Stimulated activated effector memory CD8-positive, alpha-beta T cell treated with anti-CD3 and anti-CD28 coated beads, Interleukin-12 subunit alpha, Interleukin-12 subunit beta, amount 100 ng/mL, for 72 hours (primary cell): Measurements from ENCODE around the gene CLK2.
"Not testable (repeated sequence)": the region's sequence is repeated elsewhere in the genome, so short reads cannot be mapped to it uniquely, and the experiment has no call there.

Experiments
- ATAC-seq: fragments of 150-1000 bp; cut with Tn5 transposase; 2 replicates; pipeline ENCODE4 v1.10.0; 2021
- DNase-seq, 2 donors: peaks; one replicate each; pipeline ENCODE4 v3.0.0; 2021 to 2022; ENCODE audit warnings: low spot score in 2 of 2
- H3K27ac Mint-ChIP-seq: one replicate; pipeline ENCODE4 v1.8.0; 2022; ENCODE audit warnings: mild to moderate bottlenecking, mixed read lengths
- H3K36me3 Mint-ChIP-seq: one replicate; pipeline ENCODE4 v1.8.0; 2022; ENCODE audit warnings: mild to moderate bottlenecking, mixed read lengths
- H3K4me1 Mint-ChIP-seq: one replicate; pipeline ENCODE4 v1.8.0; 2022; ENCODE audit warnings: mixed read lengths
- H3K4me3 Mint-ChIP-seq: one replicate; pipeline ENCODE4 v1.8.0; 2022; ENCODE audit warnings: mild to moderate bottlenecking, mixed read lengths
- H3K9me3 Mint-ChIP-seq: one replicate; pipeline ENCODE4 v1.8.0; 2022; ENCODE audit warnings: mixed read lengths

CLK2 gene

DNA sequence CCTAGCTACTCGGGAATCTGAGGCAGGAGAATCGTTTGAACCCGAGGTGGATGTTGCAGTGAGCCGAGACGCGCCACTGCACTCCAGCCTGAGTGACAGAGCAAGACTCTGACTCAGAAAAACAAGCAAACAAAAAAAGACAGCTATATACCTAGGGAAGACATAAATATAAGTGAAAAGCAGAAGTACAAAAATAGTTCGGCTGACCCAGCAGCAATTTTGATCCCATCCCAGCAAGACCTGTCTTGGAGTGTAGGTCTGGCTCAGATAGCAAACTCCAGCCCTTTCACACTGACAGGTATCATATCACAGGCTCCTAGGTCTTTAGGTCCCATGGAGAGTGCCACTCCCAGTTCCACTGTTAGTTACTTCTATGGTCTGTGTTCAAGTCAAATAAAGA lies 50.3 kb downstream of the CLK2 start:
- H3K36me3 Mint-ChIP-seq = peaks cover 20% of the 10 kb centered on the region
- H3K27ac Mint-ChIP-seq = no peak overlapping the region
- peaks cover 43% of the 10 kb centered on the region for H3K4me1 Mint-ChIP-seq
- no peak overlapping the region for H3K4me3 Mint-ChIP-seq
- ATAC-seq (no peak), DNase-seq (no peak)
- H3K9me3 Mint-ChIP-seq = no peaks in the 10 kb centered on the region

DNA sequence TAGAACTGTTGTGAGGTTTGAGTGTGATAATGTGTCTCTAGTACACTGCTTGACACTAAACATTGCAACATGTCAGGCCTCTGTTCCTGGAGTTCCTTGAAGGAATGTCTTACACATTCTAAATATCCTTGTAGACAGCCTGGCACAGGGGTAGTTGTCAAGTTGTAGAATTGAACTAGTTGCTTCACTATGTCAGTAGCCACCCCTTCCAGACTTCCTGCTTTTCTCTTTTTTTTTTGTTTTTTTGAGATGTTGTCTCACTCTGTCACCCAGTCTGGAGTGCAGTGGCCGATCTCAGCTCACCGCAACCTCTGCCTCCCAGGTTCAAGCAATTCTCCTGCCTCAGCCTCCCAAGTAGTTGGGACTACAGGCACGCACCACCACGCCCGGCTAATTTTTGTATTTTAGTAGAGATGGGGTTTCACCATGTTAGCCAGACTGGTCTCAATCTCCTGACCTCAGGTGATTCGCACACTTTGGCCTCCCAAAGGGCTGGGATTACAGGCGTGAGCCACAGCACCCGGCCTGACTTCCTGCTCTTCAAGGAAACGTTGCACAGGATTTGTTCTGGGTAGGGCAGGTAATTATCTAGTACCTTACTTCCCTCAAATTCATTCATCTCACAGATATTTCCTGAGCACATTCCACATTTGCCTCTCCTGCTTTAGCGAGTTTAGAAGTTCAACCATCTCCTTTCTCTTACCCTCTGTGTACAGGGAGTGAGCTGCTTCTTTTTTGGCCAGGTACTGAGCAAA lies 52.9 kb downstream of the CLK2 start:
- not testable (repeated sequence) for H3K36me3 Mint-ChIP-seq, H3K9me3 Mint-ChIP-seq, H3K4me3 Mint-ChIP-seq, ATAC-seq, DNase-seq
- Mint-ChIP-seq H3K4me1 (peaks cover 21% of the 10 kb centered on the region), H3K27ac (peak overlapping the region; percentile 74)

DNA sequence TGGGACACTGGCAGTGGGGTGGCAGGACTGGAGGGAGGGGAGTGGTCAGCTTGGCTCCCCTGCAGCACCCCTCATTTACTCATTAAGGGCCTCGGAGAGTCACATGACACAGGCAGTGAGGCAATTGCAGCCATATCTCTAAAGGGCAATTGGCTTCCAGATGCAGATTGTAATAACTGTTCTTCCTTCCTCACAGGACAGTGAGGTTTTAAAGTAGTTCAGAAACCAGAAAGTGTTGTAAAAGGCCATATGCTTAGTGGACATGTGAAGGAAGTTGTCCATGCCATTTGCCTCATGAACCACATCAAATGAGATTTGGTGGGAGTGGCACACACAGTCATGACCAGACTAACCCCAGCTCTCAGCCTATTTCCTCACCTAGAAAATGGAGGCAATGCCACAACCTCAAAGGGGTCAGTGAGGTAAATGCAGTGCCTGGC lies 53.7 kb downstream of the CLK2 start:
- ATAC-seq (peak; percentile 68), DNase-seq (no peak)
- H3K4me3 Mint-ChIP-seq = no peak overlapping the region
- H3K36me3 Mint-ChIP-seq = peaks cover 5% of the 10 kb centered on the region
- H3K9me3 Mint-ChIP-seq = no peaks in the 10 kb centered on the region
- peak overlapping the region; percentile 74 for H3K27ac Mint-ChIP-seq
- peaks cover 19% of the 10 kb centered on the region for H3K4me1 Mint-ChIP-seq

DNA sequence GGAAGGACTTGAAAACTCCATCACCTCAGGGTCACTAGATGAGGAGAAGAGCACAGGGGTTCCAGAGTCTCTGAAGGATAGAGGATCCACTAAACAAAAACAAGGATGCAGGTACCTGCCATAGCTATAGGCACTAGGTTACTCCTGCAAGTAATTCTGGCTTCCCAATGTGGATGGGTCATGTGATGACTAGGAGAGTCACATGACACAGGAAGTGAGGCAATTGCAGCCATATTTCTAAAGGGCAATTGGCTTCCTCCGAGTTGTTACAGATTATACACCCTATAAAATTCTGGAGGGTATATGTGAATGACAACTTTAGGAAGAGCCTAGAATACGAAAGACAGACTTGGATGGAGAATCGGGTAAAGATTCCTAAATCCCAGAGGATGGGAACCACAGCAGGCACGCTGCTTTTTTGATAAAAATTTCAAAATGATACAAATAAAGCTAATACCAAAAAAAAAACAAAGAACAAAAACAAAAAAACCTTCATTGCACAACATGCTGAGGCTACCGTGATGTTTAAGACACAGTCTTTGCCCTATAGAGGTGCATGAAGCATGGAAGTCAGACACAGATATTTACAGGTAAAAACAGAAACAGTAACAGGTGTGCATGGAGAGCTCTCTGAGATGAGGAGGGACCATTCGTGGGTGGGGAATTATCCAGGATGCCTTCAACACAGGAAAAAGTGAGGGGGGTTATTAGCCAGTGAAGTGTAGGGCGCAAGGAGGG lies 54.3 kb downstream of the CLK2 start:
- H3K27ac Mint-ChIP-seq = peak overlapping the region; percentile 74
- DNase-seq (no peak), ATAC-seq (no peak)
- H3K9me3 Mint-ChIP-seq = no peaks in the 10 kb centered on the region
- H3K4me1 Mint-ChIP-seq = peaks cover 19% of the 10 kb centered on the region
- H3K36me3 Mint-ChIP-seq = peaks cover 5% of the 10 kb centered on the region
- no peak overlapping the region for H3K4me3 Mint-ChIP-seq

DNA sequence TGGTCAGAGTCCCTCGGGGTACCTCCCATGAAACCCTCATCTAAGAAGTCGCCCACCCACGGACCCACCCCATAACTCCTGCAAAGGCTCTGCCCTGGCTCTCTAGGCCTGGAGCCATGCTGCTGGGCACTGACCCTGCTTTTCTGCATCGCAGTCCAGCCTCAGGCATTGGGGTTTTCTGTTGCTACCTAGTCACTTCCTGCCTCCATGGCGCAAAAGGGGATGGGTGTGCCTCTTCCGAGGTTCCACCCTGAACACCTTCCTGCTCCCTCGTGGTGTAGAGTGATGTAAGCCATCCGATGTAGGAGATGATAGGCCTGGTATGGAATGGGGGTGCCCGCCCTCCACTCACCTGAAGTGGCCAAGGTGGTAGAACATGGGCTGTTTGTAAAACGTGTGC lies 58.6 kb downstream of the CLK2 start:
- not testable (repeated sequence) for H3K27ac Mint-ChIP-seq, H3K4me3 Mint-ChIP-seq, H3K9me3 Mint-ChIP-seq, DNase-seq, ATAC-seq
- Mint-ChIP-seq H3K4me1 (peaks cover 17% of the 10 kb centered on the region), H3K36me3 (peaks cover 12% of the 10 kb centered on the region)
